ENCODE measurements around the gene SRRM2.

GRCh38 chr16:2743007-2743810 is 9.2 kb upstream of the SRRM2 start:
- TF ChIP-seq, protein P1, sequence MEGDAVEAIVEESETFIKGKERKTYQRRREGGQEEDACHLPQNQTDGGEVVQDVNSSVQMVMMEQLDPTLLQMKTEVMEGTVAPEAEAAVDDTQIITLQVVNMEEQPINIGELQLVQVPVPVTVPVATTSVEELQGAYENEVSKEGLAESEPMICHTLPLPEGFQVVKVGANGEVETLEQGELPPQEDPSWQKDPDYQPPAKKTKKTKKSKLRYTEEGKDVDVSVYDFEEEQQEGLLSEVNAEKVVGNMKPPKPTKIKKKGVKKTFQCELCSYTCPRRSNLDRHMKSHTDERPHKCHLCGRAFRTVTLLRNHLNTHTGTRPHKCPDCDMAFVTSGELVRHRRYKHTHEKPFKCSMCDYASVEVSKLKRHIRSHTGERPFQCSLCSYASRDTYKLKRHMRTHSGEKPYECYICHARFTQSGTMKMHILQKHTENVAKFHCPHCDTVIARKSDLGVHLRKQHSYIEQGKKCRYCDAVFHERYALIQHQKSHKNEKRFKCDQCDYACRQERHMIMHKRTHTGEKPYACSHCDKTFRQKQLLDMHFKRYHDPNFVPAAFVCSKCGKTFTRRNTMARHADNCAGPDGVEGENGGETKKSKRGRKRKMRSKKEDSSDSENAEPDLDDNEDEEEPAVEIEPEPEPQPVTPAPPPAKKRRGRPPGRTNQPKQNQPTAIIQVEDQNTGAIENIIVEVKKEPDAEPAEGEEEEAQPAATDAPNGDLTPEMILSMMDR (IDR thresholded peaks at IDR 0.05), result no peak
- TF ChIP-seq REST (IDR thresholded peaks at IDR 0.05; ENCODE audit: insufficient read depth in 1 of 2, low read depth in 2 of 2, low read length in 1 of 2) (no peak), POLR2AphosphoS5 (IDR thresholded peaks at IDR 0.05; ENCODE audit: low read depth, low read length) (no peak), SIN3A (IDR thresholded peaks at IDR 0.05; ENCODE audit: borderline replicate concordance, insufficient read depth, low read depth, low read length) (no peak)

All from Panc1 (cell line).